Spinal cord (tissue), 10 donors: ENCODE results near the gene SEPTIN5. TPM values are rescaled to one million over a fixed set of nuclear protein-coding genes. Genes with fewer than 3 reads are reported as not detected.
"Not testable (repeated sequence)": the region's sequence is repeated elsewhere in the genome, so short reads cannot be mapped to it uniquely, and the experiment has no call there.

Source experiments
- DNase-seq, 6 donors: peaks; one replicate each; pipeline versions ENCODE4 v3.0.0 to v3.0.0-alpha.2; 2013 to 2015; ENCODE audit warnings: low spot score in 6 of 6, low read depth in 4 of 6
- H3K27ac ChIP-seq: one replicate; pipeline ENCODE4 v1.5.1; 2013; ENCODE audit warnings: low read depth, low read length, control low read depth
- H3K27me3 ChIP-seq: one replicate; pipeline ENCODE4 v1.6.1; 2013; ENCODE audit warnings: low read length; ENCODE audit not compliant: control insufficient read depth, insufficient read depth
- H3K36me3 ChIP-seq: one replicate; pipeline ENCODE4 v1.6.1; 2013; ENCODE audit warnings: low read length; ENCODE audit not compliant: control insufficient read depth, insufficient read depth
- H3K4me1 ChIP-seq: one replicate; pipeline ENCODE4 v1.6.1; 2013; ENCODE audit warnings: low read length; ENCODE audit not compliant: control insufficient read depth, insufficient read depth
- H3K4me3 ChIP-seq: one replicate; pipeline ENCODE4 v1.5.1; 2013; ENCODE audit warnings: low read depth, low read length, control low read depth
- H3K9me3 ChIP-seq: one replicate; pipeline ENCODE4 v1.6.1; 2013; ENCODE audit warnings: low read length; ENCODE audit not compliant: control insufficient read depth, insufficient read depth
- WGBS: methylation state at CpG from one replicate; pipeline ENCODE4 v1.1.5; 2013; ENCODE audit warnings: missing lambda C conversion rate; ENCODE audit not compliant: insufficient coverage; 5-methylcytosine and 5-hydroxymethylcytosine counted together
- polyA plus RNA-seq, 2 donors: library from polyadenylated mRNA; unstranded; fragments of 120-200 nt; gene quantifications; one replicate each; pipeline ENCODE4 v1.2.1, GENCODE V29; 2013; ENCODE audit not compliant: insufficient read length in 2 of 2
- total RNA-seq, 2 donors: library from RNA; depleted of rRNA in 1 of 2; stranded (reverse); fragments of 120-200 nt in 1 of 2; fragments of >200 nt in 1 of 2; gene quantifications; one replicate each; pipeline versions ENCODE4 v1.2.3 to v1.2.4, GENCODE V29; 2013 to 2014
- donor health status: healthy.

Gene SEPTIN5
- total and polyA plus RNA-seq, 4 donors: 82.9 to 294 (median 174) TPM

GRCh38 chr22:19671316-19671715, 43.0 kb upstream of the SEPTIN5 start:
- no peaks in the 10 kb centered on the region for H3K27me3 ChIP-seq
- H3K4me1 ChIP-seq: peaks cover 10% of the 10 kb centered on the region
- WGBS: 93% methylated on average over 2 of the region's 3 CpGs
- H3K9me3 ChIP-seq: no peaks in the 10 kb centered on the region
- no peak for DNase-seq
- H3K4me3 ChIP-seq: no peak overlapping the region
- no peaks in the 10 kb centered on the region for H3K36me3 ChIP-seq
- H3K27ac ChIP-seq: no peak overlapping the region

- Histone ChIP-seq H3K36me3 (no peaks in the 10 kb centered on the region), H3K27ac (no peak overlapping the region), H3K4me3 (no peak overlapping the region), H3K4me1 (peaks cover 3% of the 10 kb centered on the region), H3K9me3 (no peaks in the 10 kb centered on the region), H3K27me3 (no peaks in the 10 kb centered on the region)
- WGBS: 93% methylated on average over 3 of the region's 9 CpGs
- DNase-seq: no peak
These were observed 42.1 kb upstream of the SEPTIN5 start for GRCh38 chr22:19672054-19672776.

DNA sequence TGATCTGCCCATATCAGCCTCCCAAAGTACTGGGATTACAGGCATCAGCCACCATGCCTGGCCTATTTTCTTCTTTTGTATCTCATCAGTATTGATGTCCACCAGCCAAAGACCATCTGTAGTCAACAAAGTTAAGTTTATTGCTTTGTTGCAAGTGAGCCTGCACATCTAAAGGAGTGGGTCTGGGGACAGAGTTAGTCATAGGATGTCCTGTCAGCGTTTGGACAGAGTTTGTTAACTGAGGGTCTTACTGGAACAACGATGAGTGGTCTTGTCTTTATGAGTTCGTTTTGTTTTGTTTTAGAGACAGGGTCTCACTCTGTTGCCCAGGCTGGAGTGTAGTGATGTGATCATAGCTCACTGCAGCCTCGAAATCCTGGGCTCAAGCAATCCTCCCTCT, 40.6 kb upstream of the SEPTIN5 start:
- no peak for DNase-seq
- Histone ChIP-seq H3K9me3 (no peaks in the 10 kb centered on the region), H3K27me3 (no peaks in the 10 kb centered on the region), H3K4me1 (peaks cover under 1% of the 10 kb centered on the region), H3K36me3 (no peaks in the 10 kb centered on the region), H3K4me3 (no peak overlapping the region), H3K27ac (no peak overlapping the region)
- WGBS: 100% methylated on average over 2 of the region's 4 CpGs

DNA sequence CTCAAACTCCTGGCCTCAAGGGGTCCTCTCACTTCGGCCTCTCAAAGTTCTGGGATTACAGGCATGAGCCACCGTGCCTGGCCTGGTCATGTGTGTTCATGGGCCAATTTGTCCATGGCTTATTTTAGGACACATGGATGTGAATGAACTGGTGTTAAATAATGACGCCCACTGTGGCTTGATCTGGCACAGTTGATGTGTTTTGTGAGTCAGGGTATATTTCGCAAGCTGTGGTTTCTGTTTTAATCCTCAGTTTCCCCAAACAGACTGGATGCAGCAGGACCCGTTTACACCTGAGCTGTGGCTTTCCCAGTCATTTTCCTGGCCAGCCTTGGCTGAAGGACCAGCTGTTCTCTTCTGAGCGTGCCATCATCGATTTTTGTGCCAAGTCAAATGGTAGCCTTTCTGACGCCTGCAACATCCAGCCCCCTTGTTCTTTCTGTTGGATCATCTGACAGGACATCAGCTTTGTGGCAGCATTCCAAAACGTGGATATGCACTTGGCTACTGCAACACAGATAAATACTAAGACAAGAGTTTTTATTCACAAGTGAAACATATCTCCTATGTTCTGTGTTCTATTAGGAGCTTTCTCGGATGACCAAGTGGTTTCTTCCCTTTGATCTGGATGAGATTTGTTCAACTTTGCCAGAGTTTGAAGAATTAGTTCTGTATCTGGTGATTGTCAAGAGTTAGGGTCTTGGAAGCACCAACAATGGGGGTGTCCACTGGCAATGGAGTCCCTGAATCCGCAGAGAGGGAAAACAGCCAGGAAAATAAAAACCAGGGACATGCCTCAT, 40.0 kb upstream of the SEPTIN5 start:
- H3K27me3 ChIP-seq: no peaks in the 10 kb centered on the region
- peak in 2 of 6 donors; percentile 27 to 33 for DNase-seq
- H3K36me3 ChIP-seq: no peaks in the 10 kb centered on the region
- H3K4me3 ChIP-seq: no peak overlapping the region
- peaks cover 6% of the 10 kb centered on the region for H3K4me1 ChIP-seq
- H3K27ac ChIP-seq: no peak overlapping the region
- H3K9me3 ChIP-seq: no peaks in the 10 kb centered on the region
- 86% methylated on average over 10 of the region's 11 CpGs for WGBS

GRCh38 chr22:19674929-19675253, 39.4 kb upstream of the SEPTIN5 start:
- Histone ChIP-seq H3K27me3 (no peaks in the 10 kb centered on the region), H3K4me3 (no peak overlapping the region), H3K4me1 (peaks cover 12% of the 10 kb centered on the region), H3K36me3 (no peaks in the 10 kb centered on the region), H3K27ac (no peak overlapping the region), H3K9me3 (no peaks in the 10 kb centered on the region)
- 89% methylated on average over 10 of the region's 10 CpGs for WGBS
- DNase-seq: no peak

DNA sequence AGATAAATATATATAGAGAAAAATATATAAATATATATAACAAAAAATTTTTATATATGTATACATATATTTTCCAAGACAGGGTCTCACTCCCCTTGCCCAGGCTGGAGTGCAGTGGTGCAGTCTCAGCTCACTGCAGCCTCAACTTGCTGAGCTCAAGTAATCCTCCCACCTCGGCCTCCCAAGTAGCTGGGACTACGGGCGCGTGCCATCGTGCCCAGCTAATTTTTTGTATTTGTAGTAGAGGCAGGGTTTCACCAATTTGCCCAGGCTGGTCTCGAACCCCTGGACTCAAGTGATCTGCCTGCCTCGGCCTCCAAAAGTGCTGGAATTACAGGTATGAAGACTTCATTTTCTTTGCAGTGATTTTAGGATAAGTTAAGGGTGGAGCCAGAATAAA, 38.9 kb upstream of the SEPTIN5 start:
- Histone ChIP-seq H3K4me3 (no peak overlapping the region), H3K27ac (no peak overlapping the region), H3K27me3 (no peaks in the 10 kb centered on the region), H3K36me3 (no peaks in the 10 kb centered on the region), H3K4me1 (peaks cover 16% of the 10 kb centered on the region), H3K9me3 (no peaks in the 10 kb centered on the region)
- 90% methylated on average over 3 of the region's 7 CpGs for WGBS
- no peak for DNase-seq

GRCh38 chr22:19676437-19676836, 37.9 kb upstream of the SEPTIN5 start:
- H3K36me3 ChIP-seq, DNase-seq, H3K4me3 ChIP-seq, H3K9me3 ChIP-seq, H3K27me3 ChIP-seq, H3K27ac ChIP-seq: not testable (repeated sequence)
- no CpG with 5 or more reads among the region's 1 CpG for WGBS
- peaks cover 18% of the 10 kb centered on the region for H3K4me1 ChIP-seq

DNA sequence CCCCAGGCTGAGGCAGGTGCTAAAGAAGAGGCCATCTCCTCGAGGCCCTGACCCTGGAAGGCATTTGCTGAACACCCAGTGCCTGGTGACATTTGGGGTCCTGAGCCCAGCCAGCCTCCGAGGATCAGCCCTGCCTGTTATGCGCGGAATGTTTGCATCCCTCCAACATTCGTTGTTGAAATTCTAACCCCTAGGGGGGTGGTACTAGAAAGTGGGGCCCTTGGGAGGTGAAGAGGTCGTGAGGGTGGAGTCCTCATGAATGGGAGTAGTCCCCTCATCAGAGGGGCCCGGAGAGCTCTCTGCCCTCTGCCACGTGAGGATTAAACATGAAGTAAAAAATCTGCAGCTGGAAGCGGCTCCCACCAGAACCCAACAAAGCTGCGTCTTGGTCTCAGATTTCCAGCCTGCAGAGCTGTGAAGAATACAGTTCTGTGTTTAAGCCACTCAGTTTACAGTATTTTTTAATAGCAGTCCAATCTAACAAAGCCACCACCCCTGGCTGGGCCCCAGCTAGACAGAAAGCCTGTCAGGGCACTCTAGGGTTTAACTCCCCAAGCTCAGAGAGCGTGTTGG, 35.3 kb upstream of the SEPTIN5 start:
- DNase-seq: no peak
- 35% methylated on average over 5 of the region's 11 CpGs for WGBS
- H3K9me3 ChIP-seq: no peaks in the 10 kb centered on the region
- no peak overlapping the region for H3K4me3 ChIP-seq
- no peaks in the 10 kb centered on the region for H3K36me3 ChIP-seq
- no peaks in the 10 kb centered on the region for H3K27me3 ChIP-seq
- H3K4me1 ChIP-seq: peaks cover 18% of the 10 kb centered on the region
- H3K27ac ChIP-seq: peak overlapping the region; percentile 67

DNA sequence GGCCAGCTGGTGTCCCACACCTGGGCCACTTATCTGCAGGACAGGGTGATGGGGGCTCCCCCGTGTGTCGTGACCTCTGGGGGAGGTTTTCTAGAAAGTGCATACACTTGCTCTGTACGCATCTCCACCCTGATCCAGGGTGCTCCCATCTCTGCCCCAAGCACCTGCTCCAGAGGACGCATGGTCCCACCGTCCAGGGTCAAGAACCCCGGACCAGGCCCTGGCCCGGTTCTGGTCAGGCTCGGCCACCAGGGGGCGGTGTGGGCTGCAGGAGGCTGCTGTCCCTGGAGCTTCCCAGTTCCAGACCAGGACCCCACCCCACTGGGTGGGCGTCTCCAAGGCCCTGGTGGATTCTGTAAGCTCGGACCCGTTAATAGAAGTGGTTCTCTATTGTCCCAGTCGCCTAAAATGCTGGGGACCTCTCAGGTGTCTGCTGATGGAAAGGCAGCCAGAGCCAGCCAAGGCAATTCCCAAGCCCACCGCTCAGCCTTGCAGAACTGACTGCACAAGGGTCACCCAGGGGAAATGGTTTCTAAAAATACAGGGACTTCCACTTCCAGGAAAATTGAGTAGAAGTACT, 34.7 kb upstream of the SEPTIN5 start:
- no peaks in the 10 kb centered on the region for H3K9me3 ChIP-seq
- H3K27ac ChIP-seq: peak overlapping the region; percentile 67
- no peaks in the 10 kb centered on the region for H3K36me3 ChIP-seq
- peaks cover 18% of the 10 kb centered on the region for H3K4me1 ChIP-seq
- H3K27me3 ChIP-seq: no peaks in the 10 kb centered on the region
- WGBS: 36% methylated on average over 14 of the region's 14 CpGs
- no peak overlapping the region for H3K4me3 ChIP-seq
- no peak for DNase-seq
